Hepatocyte (in vitro differentiated cells): Measurements from ENCODE around the gene MYH6. TPM values are rescaled to one million over a fixed set of nuclear protein-coding genes. Genes with fewer than 3 reads are reported as not detected.

Experiments
- DNase-seq: peaks from one replicate; pipeline ENCODE4 v3.0.0-alpha.2; 2016; ENCODE audit warnings: low spot score
- H2AFZ ChIP-seq: fragments of 200-600 bp; sonication (generic); 2 replicates; pipeline ENCODE4 v1.6.0; 2016; ENCODE audit warnings: antibody characterized with exemption, mild to moderate bottlenecking
- H3K27ac ChIP-seq: fragments of 200-600 bp; sonication (generic); 2 replicates; pipeline ENCODE4 v1.5.1; 2016; ENCODE audit warnings: mild to moderate bottlenecking
- H3K27me3 ChIP-seq: fragments of 200-600 bp; sonication (generic); 2 replicates; pipeline ENCODE4 v1.6.1; 2016
- H3K36me3 ChIP-seq: fragments of 200-600 bp; sonication (generic); replicated peaks from 2 replicates; pipeline ENCODE4 v1.5.1; 2016; ENCODE audit warnings: low read depth; ENCODE audit not compliant: insufficient read depth
- H3K4me1 ChIP-seq: fragments of 200-600 bp; sonication (generic); 2 replicates; pipeline ENCODE4 v1.5.1; 2016; ENCODE audit warnings: mild to moderate bottlenecking, moderate library complexity; ENCODE audit not compliant: insufficient read depth
- H3K4me2 ChIP-seq: fragments of 200-600 bp; sonication (generic); 2 replicates; pipeline ENCODE4 v1.6.0; 2016
- H3K4me3 ChIP-seq: fragments of 200-600 bp; sonication (generic); 2 replicates; pipeline ENCODE4 v1.5.1; 2016; ENCODE audit warnings: mild to moderate bottlenecking
- H3K79me2 ChIP-seq: fragments of 200-600 bp; sonication (generic); 2 replicates; pipeline ENCODE4 v1.6.0; 2017; ENCODE audit warnings: mild to moderate bottlenecking
- H3K9me2 ChIP-seq: fragments of 200-600 bp; sonication (generic); replicated peaks from 2 replicates; pipeline ENCODE4 v1.6.0; 2017; ENCODE audit warnings: mild to moderate bottlenecking; ENCODE audit not compliant: insufficient read depth
- H3K9me3 ChIP-seq: fragments of 200-600 bp; sonication (generic); 2 replicates; pipeline ENCODE4 v1.5.1; 2016; ENCODE audit warnings: low read depth, mild to moderate bottlenecking
- H4K20me1 ChIP-seq: fragments of 200-600 bp; sonication (generic); 2 replicates; pipeline ENCODE4 v1.6.0; 2016; ENCODE audit warnings: mild to moderate bottlenecking; ENCODE audit not compliant: insufficient read depth, poor library complexity, severe bottlenecking
- EZH2 ChIP-seq: fragments of 200-600 bp; sonication (generic); IDR thresholded peaks from 2 replicates; pipeline ENCODE4 v1.6.1; 2016; ENCODE audit warnings: antibody characterized with exemption, mild to moderate bottlenecking, borderline replicate concordance
- EZH2phosphoT487 ChIP-seq: fragments of 200-600 bp; sonication (generic); IDR thresholded peaks from one replicate; pipeline ENCODE4 v1.6.1; 2018; ENCODE audit warnings: antibody characterized with exemption, mild to moderate bottlenecking, low read depth, moderate library complexity; ENCODE audit not compliant: unreplicated experiment, severe bottlenecking
- WGBS: methylation state at CpG from one replicate; pipeline ENCODE4 v1.1.6; 2016; ENCODE audit warnings: low lambda C conversion rate; ENCODE audit errors: missing lambda C conversion rate; 5-methylcytosine and 5-hydroxymethylcytosine counted together
- polyA plus RNA-seq: library from polyadenylated mRNA; unstranded; fragments of >200 nt; fragmentation: Nextera tagmentation; extraction: Ambion mirVana; gene quantifications from 2 replicates; pipeline ENCODE4 v1.2.1, GENCODE V29; 2016
- total RNA-seq: library from RNA; depleted of rRNA; stranded (reverse); fragments of >200 nt; gene quantifications from 2 replicates; pipeline ENCODE4 v1.2.3, GENCODE V29; 2014
- TF ChIP-seq, protein P1 (sequence below): fragments of 200-600 bp; sonication (generic); IDR thresholded peaks from 2 replicates; pipeline ENCODE4 v1.5.1; 2016; ENCODE audit warnings: antibody characterized with exemption, mild to moderate bottlenecking; ENCODE audit not compliant: poor library complexity

MYH6 gene
- total and polyA plus RNA-seq, 2 experiments from 2014 or later = 0.97 TPM; not detected in 1

- H3K9me3 ChIP-seq = no peaks in the 10 kb centered on the region
- H3K27me3 ChIP-seq = no peaks in the 10 kb centered on the region
- TF ChIP-seq, protein P1, sequence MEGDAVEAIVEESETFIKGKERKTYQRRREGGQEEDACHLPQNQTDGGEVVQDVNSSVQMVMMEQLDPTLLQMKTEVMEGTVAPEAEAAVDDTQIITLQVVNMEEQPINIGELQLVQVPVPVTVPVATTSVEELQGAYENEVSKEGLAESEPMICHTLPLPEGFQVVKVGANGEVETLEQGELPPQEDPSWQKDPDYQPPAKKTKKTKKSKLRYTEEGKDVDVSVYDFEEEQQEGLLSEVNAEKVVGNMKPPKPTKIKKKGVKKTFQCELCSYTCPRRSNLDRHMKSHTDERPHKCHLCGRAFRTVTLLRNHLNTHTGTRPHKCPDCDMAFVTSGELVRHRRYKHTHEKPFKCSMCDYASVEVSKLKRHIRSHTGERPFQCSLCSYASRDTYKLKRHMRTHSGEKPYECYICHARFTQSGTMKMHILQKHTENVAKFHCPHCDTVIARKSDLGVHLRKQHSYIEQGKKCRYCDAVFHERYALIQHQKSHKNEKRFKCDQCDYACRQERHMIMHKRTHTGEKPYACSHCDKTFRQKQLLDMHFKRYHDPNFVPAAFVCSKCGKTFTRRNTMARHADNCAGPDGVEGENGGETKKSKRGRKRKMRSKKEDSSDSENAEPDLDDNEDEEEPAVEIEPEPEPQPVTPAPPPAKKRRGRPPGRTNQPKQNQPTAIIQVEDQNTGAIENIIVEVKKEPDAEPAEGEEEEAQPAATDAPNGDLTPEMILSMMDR = no peak
- TF ChIP-seq EZH2phosphoT487 = no peak
- TF ChIP-seq EZH2 = no peak
- H3K4me1 ChIP-seq = no peaks in the 10 kb centered on the region
- DNase-seq = no peak
- H3K4me2 ChIP-seq = no peak overlapping the region
- H3K4me3 ChIP-seq = no peak overlapping the region
- H3K36me3 ChIP-seq = no peaks in the 10 kb centered on the region
- no peaks in the 10 kb centered on the region for H4K20me1 ChIP-seq
- H3K9me2 ChIP-seq = no peaks in the 10 kb centered on the region
- WGBS = 62% methylated on average over 4 of the region's 4 CpGs
- no peak overlapping the region for H3K27ac ChIP-seq
- no peak overlapping the region for H2AFZ ChIP-seq
- H3K79me2 ChIP-seq = no peaks in the 10 kb centered on the region
Observed at GRCh38 chr14:23406244-23406643, 1.8 kb downstream of the MYH6 start.

- no peak overlapping the region for H3K4me2 ChIP-seq
- no peaks in the 10 kb centered on the region for H3K27me3 ChIP-seq
- 97% methylated on average over 12 of the region's 13 CpGs for WGBS
- no peaks in the 10 kb centered on the region for H3K9me3 ChIP-seq
- H3K36me3 ChIP-seq = no peaks in the 10 kb centered on the region
- no peak overlapping the region for H3K4me3 ChIP-seq
- no peaks in the 10 kb centered on the region for H3K79me2 ChIP-seq
- H3K27ac ChIP-seq = no peak overlapping the region
- H3K9me2 ChIP-seq = no peaks in the 10 kb centered on the region
- TF ChIP-seq EZH2 (no peak), EZH2phosphoT487 (no peak)
- TF ChIP-seq, protein P1 = no peak
- no peak overlapping the region for H2AFZ ChIP-seq
- DNase-seq = no peak
- H4K20me1 ChIP-seq = no peaks in the 10 kb centered on the region
- no peaks in the 10 kb centered on the region for H3K4me1 ChIP-seq
Observed at GRCh38 chr14:23405516-23406025, 2.5 kb downstream of the MYH6 start.

- Histone ChIP-seq H3K4me1 (no peaks in the 10 kb centered on the region), H3K9me3 (no peaks in the 10 kb centered on the region), H3K27me3 (no peaks in the 10 kb centered on the region), H4K20me1 (no peaks in the 10 kb centered on the region), H3K79me2 (no peaks in the 10 kb centered on the region), H3K36me3 (no peaks in the 10 kb centered on the region), H2AFZ (no peak overlapping the region), H3K4me2 (no peak overlapping the region), H3K27ac (no peak overlapping the region), H3K9me2 (no peaks in the 10 kb centered on the region), H3K4me3 (no peak overlapping the region)
- 80% methylated on average over 10 of the region's 10 CpGs for WGBS
- TF ChIP-seq EZH2 (no peak), EZH2phosphoT487 (no peak)
- TF ChIP-seq, protein P1 = no peak
- DNase-seq = no peak
Observed at GRCh38 chr14:23405096-23405495, 3.0 kb downstream of the MYH6 start.
